HFFc6 (cell line): ENCODE data around the gene DDX1. TPM values are rescaled to one million over a fixed set of nuclear protein-coding genes. Genes with fewer than 3 reads are reported as not detected.
"Not testable (repeated sequence)": the region's sequence is repeated elsewhere in the genome, so short reads cannot be mapped to it uniquely, and the experiment has no call there.

Experiments
- DNase-seq: peaks from one replicate; pipeline ENCODE4 v3.0.0-alpha.2; 2018
- H3K27ac Mint-ChIP-seq: 2 replicates; pipeline ENCODE4 v1.8.0; 2020; ENCODE audit warnings: mild to moderate bottlenecking, mixed read lengths
- H3K27me3 Mint-ChIP-seq: 2 replicates; pipeline ENCODE4 v1.8.0; 2021; ENCODE audit warnings: mild to moderate bottlenecking, moderate library complexity, mixed read lengths; ENCODE audit not compliant: insufficient read depth
- H3K36me3 Mint-ChIP-seq: 2 replicates; pipeline ENCODE4 v1.8.0; 2021; ENCODE audit warnings: low read depth, mixed read lengths
- H3K4me1 Mint-ChIP-seq: 2 replicates; pipeline ENCODE4 v1.8.0; 2020; ENCODE audit warnings: low read depth, mixed read lengths
- H3K4me3 Mint-ChIP-seq: 2 replicates; pipeline ENCODE4 v1.8.0; 2020; ENCODE audit warnings: mild to moderate bottlenecking, moderate library complexity, mixed read lengths
- H3K9me3 Mint-ChIP-seq: 2 replicates; pipeline ENCODE4 v1.8.0; 2020; ENCODE audit warnings: mild to moderate bottlenecking, mixed read lengths
- total RNA-seq, 6 experiments: library from RNA; stranded (reverse); fragmentation: NEBNext Ultra II Directional; extraction: Animal tissue kit (Norgen Biotek cat#: 25700); gene quantifications; 2 replicates in 1 of 6; 3 replicates in 5 of 6; pipeline ENCODE4 v1.2.3, GENCODE V29; 2021
- TF ChIP-seq, protein P1 (sequence below): fragments of 200-600 bp; sonication (generic); IDR thresholded peaks from 2 replicates; pipeline ENCODE4 v1.5.0; 2021; ENCODE audit warnings: antibody characterized with exemption, mild to moderate bottlenecking

Gene DDX1
- total RNA-seq, 6 experiments from 2014 or later: 111 to 123 (median 113) TPM

DNA sequence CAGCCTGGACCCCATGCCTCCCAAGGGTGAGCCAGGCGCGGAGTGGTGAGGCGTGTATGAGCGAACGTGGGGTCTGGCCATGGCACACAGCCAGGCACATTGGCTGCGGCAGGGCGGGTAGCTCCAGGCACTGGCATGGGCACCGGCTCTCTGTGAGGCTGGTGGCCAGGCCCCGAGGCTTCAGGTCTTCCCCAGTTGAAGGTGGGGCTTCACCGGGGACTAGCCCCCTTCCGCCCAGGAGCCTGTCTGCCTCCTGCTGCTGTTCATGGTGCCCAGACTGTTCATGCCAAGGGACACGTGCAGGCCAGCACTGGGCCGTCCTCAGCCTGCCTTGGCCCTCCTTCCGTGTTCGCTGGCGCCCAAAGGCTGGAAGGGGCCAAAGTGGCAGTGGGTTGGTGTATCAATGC lies 26.8 kb downstream of the DDX1 start:
- H3K36me3 Mint-ChIP-seq: peaks cover 25% of the 10 kb centered on the region

DNA sequence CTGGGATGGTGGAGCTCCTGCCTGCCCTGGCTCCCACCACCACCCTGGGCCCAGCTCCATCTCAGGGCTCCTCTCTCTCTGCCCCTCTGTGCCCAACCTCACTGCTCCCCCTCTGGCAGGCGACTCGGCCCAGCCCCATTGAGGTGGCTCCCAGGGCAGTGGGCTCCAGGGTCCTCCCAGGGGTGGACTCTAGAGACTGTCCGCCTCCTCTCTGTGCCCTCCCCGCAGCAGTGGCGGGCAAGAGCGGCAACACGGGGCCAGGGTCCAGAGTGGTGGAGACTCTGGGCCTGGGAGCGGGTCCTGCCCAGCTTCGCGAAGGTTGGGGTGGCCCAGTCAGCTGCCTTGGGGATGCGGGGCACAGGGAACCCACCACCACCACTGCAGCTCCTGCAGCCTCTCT lies 27.4 kb downstream of the DDX1 start:
- TF ChIP-seq, protein P1, sequence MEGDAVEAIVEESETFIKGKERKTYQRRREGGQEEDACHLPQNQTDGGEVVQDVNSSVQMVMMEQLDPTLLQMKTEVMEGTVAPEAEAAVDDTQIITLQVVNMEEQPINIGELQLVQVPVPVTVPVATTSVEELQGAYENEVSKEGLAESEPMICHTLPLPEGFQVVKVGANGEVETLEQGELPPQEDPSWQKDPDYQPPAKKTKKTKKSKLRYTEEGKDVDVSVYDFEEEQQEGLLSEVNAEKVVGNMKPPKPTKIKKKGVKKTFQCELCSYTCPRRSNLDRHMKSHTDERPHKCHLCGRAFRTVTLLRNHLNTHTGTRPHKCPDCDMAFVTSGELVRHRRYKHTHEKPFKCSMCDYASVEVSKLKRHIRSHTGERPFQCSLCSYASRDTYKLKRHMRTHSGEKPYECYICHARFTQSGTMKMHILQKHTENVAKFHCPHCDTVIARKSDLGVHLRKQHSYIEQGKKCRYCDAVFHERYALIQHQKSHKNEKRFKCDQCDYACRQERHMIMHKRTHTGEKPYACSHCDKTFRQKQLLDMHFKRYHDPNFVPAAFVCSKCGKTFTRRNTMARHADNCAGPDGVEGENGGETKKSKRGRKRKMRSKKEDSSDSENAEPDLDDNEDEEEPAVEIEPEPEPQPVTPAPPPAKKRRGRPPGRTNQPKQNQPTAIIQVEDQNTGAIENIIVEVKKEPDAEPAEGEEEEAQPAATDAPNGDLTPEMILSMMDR: no peak
- no peak overlapping the region for H3K4me3 Mint-ChIP-seq
- H3K36me3 Mint-ChIP-seq: peaks cover 28% of the 10 kb centered on the region
- H3K9me3 Mint-ChIP-seq: no peaks in the 10 kb centered on the region
- H3K27me3 Mint-ChIP-seq: no peaks in the 10 kb centered on the region
- no peak overlapping the region for H3K27ac Mint-ChIP-seq
- H3K4me1 Mint-ChIP-seq: no peaks in the 10 kb centered on the region
- DNase-seq: no peak

More for the DNA sequence above, 26.8 kb downstream of the DDX1 start:
- TF ChIP-seq, protein P1: no peak
- Mint-ChIP-seq H3K9me3 (no peaks in the 10 kb centered on the region), H3K27me3 (peaks cover 3% of the 10 kb centered on the region; the same call in 1 of the 2 replicates), H3K27ac (no peak overlapping the region), H3K4me3 (no peak overlapping the region), H3K4me1 (peaks cover 3% of the 10 kb centered on the region; the same call in 1 of the 2 replicates)
- DNase-seq: no peak

DNA sequence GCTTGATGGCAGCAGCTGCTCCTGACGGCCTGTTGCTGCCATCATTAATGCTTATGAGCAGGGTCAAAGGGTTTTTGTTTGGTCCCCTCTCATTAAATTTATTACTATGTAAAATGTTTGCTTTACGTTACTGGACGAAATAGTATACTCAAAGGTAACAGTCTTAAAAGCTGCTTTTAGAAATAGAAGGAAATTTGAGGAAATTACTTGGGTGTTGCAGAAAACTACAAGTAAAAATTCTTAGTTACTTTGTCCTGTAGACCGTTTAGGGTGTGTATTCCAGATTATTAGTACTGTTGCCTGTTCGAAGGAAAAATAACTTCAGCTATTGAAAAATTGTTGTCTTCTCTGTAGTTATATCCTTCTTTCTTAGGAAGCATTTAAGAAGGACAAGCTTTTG lies 27.8 kb downstream of the DDX1 start:
- H3K4me1 Mint-ChIP-seq: no peaks in the 10 kb centered on the region
- H3K27ac Mint-ChIP-seq: no peak overlapping the region
- peaks cover 33% of the 10 kb centered on the region for H3K36me3 Mint-ChIP-seq
- H3K27me3 Mint-ChIP-seq: no peaks in the 10 kb centered on the region
- H3K4me3 Mint-ChIP-seq: no peak overlapping the region
- DNase-seq: no peak
- TF ChIP-seq, protein P1: no peak
- H3K9me3 Mint-ChIP-seq: no peaks in the 10 kb centered on the region

DNA sequence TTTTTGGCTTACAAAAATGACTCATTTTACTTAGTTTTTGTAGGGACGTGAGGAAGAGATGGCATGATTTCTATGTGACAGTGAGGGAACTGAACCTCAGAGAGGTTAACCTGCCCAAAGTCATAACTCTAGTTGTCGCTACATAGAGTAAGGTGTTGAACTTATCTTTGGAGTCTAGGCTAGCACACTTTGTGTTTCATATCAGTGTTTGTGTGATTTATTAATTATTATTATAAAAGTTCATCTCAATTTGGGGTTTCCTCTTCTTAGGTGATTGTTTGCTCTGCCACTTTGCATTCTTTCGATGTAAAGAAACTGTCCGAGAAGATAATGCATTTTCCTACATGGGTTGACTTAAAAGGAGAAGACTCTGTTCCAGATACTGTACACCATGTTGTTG lies 28.3 kb downstream of the DDX1 start:
- Mint-ChIP-seq H3K27me3 (no peaks in the 10 kb centered on the region), H3K9me3 (no peaks in the 10 kb centered on the region), H3K36me3 (peaks cover 35% of the 10 kb centered on the region), H3K4me1 (no peaks in the 10 kb centered on the region), H3K27ac (no peak overlapping the region), H3K4me3 (no peak overlapping the region)
- no peak for DNase-seq
- TF ChIP-seq, protein P1: no peak

DNA sequence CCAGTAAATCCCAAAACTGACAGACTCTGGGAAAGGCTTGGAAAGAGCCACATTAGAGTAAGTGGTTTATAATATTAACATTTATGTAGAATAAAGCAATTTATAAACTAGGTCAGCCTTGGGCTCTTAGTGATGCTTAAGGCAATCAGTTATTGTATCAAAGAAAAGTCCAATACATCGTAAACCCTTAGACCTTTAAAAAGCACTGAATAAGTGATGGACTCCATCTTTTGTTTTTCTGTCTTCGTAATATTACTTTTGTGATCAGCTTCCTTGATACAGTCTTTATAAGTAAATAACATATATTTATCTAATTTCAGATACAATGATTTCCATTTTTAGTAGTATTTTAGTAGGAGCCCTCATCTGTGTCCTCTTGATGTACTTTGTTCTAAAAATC lies 28.7 kb downstream of the DDX1 start:
- Mint-ChIP-seq H3K4me3 (no peak overlapping the region), H3K27ac (no peak overlapping the region), H3K4me1 (no peaks in the 10 kb centered on the region), H3K27me3 (no peaks in the 10 kb centered on the region), H3K9me3 (no peaks in the 10 kb centered on the region), H3K36me3 (peaks cover 32% of the 10 kb centered on the region)
- TF ChIP-seq, protein P1: no peak
- no peak for DNase-seq

DNA sequence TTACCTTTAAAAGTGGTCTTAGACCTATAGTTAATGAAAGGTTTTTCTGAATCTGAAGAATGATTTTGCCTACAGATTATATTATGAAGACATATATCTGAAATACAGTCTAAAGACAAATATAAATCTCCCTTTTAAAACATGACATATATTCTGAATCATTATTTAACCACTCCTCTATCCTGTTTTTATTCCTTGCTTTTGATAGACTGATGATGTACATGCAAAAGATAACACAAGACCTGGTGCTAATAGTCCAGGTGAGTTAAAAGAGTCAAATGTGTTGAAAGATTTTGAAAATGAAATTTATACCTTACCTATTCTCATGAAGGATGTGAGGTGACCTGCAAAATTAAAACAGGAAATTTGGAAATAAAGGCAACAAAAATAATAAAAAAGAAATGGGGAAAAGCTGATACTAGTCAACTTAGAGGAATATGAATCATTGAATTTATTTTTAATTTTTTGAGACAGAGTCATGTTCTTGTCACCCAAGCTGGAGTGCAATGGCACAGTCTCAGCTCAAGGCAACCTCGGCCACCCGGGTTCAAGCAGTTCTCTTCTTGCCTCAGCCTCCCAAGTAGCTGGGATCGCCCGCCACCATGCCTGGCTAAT lies 29.3 kb downstream of the DDX1 start:
- H3K4me1 Mint-ChIP-seq: no peaks in the 10 kb centered on the region
- no peak overlapping the region for H3K4me3 Mint-ChIP-seq
- H3K27ac Mint-ChIP-seq: no peak overlapping the region
- DNase-seq: no peak
- no peaks in the 10 kb centered on the region for H3K27me3 Mint-ChIP-seq
- TF ChIP-seq, protein P1: no peak
- no peaks in the 10 kb centered on the region for H3K9me3 Mint-ChIP-seq
- H3K36me3 Mint-ChIP-seq: peaks cover 34% of the 10 kb centered on the region

DNA sequence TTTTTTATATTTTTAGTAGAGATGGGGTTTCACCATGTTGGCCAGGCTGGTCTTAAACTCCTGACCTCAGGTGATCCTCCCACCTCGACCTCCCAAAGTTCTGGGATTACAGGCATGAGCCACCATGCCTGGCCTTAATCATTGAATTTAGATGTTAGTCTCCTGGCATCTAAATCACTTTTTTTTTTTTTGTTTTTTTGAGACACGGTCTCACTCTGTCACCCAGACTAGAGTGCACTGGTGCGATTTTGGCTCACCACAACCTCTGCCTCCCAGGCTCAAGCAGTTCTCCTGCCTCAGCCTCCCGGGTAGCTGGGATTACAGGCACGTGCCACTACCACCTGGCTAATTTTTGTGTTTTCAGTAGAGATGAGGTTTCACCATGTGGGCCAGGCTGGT lies 29.8 kb downstream of the DDX1 start:
- H3K27ac Mint-ChIP-seq, H3K4me1 Mint-ChIP-seq, H3K27me3 Mint-ChIP-seq, DNase-seq, H3K4me3 Mint-ChIP-seq, H3K9me3 Mint-ChIP-seq: not testable (repeated sequence)
- peaks cover 34% of the 10 kb centered on the region for H3K36me3 Mint-ChIP-seq
